GM21423 (cell line): ENCODE data around the gene GRAMD1A.
"Not testable (repeated sequence)": the region's sequence is repeated elsewhere in the genome, so short reads cannot be mapped to it uniquely, and the experiment has no call there.

Experiments
- ATAC-seq: cut with Tn5 transposase; IDR thresholded peaks from one replicate; pipeline ENCODE4 v1.9.1; 2021; ENCODE audit warnings: mild to moderate bottlenecking, moderate library complexity; ENCODE audit not compliant: unreplicated experiment

Gene GRAMD1A

DNA sequence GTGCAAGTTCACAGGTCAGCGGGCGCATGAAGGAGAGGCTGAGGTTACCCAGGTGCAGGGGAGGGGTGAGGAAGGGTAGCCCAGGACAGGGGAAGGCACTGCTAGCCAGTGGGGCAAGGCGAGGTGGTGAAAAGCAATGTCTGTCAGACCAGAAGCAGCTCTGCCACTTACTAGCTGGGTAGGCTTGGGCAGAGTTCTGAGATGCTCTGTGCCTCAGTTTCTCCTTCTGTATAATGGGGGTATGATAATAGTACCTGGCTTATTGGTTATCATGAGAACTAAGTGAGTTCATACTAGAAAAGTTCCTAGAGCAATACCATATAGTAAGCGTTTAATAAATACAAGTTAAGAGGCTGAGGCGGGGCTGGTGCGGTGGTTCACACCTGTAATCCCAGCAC lies 15.8 kb downstream of the GRAMD1A start:
- ATAC-seq, result no peak

DNA sequence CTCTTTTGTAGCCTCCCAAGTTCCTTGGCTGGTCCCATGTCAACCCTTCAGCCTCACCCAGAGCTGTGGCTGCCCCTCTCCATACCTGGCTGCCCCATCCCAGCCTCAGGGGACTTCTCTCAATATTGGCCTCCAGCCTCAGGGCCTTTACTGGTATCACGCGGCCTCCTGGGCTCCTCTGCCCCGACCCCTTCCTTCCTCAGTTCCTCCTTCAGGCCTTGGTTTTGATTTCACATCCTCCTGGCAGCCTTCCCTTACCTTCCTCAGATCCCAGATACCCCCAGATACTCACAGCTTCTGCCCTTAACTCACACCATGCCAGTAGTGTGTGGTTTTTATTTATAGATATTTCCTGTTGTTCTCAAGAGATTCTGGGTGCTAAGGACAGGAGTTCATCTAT lies 17.4 kb downstream of the GRAMD1A start:
- ATAC-seq, result no peak

DNA sequence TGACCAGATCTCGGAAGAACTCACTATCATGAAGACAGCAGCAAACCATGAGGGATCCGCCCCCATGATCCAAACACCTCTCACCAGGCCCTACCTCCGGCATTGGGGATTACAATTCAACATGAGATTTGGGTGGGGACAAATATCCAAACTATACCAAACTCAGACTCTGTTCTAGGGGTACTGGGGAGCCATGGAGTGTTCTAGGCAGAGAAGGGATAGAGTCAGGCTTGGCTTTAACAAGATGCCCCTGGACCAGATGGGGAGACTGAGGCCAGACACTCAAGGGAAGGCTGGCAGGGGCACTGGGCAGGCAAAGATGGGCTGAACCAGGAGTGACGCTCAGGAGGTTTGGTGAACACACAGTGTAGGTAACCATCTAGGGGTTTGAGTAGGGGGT lies 18.3 kb downstream of the GRAMD1A start:
- no peak for ATAC-seq

DNA sequence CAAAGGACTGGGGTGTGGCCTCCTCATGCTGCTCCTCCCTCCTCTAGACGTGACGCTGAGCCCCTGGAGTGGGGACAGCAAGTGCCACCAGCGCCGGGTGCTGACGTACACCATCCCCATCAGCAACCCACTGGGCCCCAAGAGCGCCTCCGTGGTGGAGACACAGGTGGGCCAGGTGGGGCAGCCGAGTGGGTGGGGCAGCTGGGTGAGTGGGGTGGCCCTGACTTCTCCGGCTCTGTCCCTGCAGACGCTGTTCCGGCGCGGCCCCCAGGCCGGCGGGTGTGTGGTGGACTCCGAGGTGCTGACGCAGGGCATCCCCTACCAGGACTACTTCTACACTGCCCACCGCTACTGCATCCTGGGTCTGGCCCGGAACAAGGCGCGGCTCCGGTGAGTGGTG lies 19.0 kb downstream of the GRAMD1A start:
- no peak for ATAC-seq

DNA sequence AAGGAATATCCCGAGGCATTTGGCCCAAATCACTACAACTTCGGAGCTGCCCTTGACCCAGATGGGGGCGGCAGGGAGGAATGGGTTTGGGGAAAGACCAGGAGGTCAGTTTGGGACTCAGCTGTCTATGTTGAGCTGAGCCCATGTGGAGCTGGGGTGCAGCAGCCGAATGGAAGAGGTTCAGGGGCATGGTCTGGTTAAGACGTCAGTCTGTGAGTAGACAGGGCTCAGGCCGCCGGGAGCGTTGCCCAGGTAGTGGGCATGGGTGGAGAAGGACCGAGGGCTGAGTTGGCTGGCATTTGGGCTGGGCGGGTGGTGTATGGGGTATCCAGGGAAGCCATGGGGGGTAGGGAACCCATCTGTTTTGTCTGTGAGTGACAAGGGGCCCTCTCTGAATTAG lies 20.9 kb downstream of the GRAMD1A start:
- no peak for ATAC-seq

DNA sequence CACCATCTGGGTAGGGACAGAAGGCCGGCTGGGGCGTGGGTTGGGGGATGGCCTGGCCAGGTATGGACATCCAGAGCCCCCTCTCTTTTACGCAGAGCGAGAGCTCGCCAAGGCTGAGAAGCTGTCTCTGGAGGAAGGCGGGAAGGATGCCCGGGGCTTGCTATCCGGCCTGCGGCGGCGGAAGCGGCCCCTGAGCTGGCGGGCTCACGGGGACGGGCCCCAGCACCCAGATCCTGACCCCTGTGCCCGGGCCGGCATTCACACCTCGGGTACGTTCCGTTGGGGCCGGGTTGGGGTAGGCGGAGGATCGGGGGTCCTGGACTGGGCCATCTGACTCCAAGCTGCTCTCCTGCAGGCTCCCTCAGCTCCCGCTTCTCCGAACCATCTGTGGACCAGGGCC lies 21.5 kb downstream of the GRAMD1A start:
- ATAC-seq, result no peak

DNA sequence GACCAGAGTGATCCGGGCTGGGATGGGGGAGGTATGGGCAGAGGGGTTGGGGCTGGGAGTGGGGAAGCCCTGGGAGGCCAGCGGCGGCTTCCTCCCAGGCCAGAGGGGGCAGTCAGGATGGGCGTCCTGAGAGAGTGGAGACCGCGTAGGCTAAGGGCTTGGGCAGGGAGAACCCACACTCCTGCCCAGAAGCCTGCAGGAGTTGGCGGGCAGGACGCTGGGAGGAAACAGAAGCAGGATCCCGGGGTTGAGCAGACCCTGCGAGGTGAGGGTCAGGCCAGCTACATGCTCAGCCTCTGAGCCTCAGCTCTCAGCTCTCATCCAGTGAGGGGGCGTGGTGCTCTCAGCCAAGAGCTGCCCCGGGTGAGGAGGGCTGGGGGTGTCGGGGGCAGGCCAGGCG lies 22.3 kb downstream of the GRAMD1A start:
- ATAC-seq, result no peak

DNA sequence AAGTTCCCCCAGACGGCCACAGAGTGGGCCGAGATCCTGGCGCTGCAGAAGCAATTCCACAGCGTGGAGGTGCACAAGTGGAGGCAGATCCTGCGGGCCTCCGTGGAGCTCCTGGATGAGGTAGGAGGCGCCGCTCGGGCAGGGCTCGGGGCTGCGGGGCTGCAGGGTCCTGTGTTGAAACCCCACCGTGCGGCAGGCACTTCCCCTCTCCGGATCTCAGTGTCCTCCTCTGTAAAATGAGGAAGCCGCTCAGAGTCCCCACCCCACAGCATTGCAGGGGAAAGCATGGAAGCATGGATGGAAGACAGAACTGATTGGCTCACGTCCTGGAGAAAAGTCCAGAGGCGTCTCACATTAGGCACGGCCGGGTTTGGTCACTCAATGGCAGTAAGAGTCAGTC lies 23.3 kb downstream of the GRAMD1A start:
- no peak for ATAC-seq

DNA sequence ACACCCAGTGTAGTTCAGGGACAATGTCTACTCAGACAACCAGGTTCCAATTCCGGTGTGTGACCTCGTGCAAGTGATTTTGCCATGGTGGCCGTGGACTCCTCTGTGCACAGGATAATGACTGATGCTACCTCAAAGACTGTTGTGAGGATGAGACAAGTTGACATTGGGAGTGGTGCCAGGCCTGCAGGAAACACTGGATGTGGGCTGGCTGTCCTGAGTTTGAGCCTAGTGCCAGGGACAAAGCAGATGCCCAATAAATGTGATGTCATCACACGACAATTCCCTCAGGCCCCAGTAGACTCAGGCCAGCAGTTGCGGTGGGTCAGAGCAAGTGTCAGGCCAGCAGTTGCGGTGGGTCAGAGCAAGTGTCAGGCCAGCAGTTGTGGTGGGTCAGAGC lies 24.0 kb downstream of the GRAMD1A start:
- no peak for ATAC-seq

DNA sequence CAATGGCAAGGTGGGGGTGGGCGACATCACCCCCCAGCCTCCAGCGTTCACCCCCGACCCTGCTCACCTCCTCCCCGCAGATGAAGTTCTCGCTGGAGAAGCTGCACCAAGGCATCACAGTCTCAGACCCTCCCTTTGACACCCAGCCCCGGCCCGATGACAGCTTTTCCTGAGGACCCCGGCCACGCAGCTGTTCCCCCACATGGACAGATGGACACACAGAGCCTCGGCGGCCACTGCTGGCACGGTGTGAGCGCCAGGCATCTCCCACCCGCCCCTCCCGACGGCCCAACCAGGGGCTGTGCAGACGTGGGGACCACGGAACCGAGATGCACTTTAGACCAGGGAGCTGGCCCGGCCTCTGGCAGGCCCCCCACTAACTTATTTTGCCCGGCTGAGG lies 25.8 kb downstream of the GRAMD1A start:
- ATAC-seq, result no peak

DNA sequence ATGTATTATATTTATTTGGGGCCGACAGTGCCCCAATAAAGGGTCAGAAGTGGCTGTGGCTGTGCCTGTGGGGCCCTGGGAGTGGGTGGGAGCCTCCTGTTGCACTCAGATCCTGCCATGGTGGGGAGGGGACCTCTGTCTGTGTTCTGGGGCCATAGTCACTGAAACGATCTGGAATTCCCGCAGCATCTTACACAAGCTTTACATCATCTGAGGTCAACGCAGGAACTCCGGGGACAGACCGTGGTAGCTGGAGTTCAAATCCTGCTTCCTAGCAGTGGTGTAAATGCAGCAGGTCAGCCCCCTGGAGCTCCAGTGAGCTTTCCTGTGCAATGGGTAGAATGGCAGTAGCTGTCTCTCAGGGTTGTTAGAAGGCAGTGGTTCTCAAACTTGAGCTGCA lies 26.3 kb downstream of the GRAMD1A start:
- ATAC-seq, result no peak

DNA sequence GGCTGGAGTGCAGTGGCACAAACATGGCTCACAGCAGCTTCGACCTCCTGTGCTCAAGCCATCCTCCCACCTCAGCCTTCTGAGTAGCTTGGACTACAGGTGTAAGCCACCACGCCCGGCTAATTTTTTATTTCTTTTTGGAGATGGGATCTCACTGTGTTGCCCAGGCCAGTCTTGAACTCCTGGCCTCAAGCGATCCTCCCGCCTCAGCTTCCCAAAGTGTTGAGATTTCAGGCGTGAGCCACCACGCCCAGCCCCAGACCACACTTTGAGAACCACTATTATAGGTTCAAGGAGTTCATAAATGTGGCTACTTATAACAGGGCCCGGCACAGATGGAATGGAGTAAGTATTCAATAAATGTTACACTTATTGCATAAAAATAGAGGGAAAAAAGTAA lies 26.9 kb downstream of the GRAMD1A start:
- ATAC-seq, result no peak

DNA sequence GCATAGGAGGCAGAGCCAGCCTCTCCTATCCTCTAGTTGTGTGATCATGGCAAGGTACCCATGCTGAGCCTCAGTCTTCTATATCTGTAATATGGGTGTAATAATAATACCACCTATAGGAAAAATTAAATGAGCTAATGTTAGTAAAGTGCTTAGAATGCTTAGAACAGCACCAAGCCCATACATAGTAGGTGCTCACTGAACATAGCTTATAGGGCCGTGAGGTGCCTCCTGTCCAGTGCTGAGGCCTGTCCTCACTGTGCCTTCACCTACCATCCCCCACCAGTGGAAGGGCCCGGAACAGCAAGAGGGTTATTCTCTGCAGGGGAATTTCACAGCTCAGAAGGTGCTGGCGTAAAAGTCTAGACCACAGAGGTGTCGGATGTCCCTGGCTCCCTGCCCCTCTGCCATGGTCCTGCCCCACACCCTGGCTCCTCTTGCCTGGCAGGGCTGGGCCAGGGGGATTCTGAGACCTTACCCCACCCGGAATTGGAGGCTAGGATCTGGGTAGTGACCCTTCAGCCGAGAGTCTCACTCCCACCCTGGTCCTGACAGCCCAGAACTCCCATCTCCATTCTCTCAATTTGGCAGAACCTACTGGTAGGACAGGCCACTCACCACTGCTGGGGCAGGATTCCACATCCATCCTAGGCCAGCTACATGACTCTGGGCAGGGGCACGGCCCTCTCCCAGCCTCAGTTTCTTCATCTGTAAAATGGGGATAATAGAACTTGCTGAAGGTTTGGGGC lies 27.9 kb downstream of the GRAMD1A start:
- ATAC-seq, result no peak

DNA sequence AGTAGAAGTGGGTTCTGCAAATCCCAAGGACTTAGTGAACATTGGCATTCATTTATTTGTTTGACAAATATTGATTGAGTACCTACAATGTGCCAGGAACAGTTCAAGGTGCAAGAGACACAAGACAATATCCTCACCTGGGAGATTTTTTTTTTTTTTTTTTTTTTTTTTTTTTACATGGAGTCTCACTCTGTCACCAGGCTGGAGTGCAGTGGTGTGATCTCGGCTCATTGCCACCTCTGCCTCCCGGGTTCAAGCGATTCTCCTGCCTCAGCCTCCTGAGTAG lies 28.4 kb downstream of the GRAMD1A start:
- not testable (repeated sequence) for ATAC-seq

DNA sequence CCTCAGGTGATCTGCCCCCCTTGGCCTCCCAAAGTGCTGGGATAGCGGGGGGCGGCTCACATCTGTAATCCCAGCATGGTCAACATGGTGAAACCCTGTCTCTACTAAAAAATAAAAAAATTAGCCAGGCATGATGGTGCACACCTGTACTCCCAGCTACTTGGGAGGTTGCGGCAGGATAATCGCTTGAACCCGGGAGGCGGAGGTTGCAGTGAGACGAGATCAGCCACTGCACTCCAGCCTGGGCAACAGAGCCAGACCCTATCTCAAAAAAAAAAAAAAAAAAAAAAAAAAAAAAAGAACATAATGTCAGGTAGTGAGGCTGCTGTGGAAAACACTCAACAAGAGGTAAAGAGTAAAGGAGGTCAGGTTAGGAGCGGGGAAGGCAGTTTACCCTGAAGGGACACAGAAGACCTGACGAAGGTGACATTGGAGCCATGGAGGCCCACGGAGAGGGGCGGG lies 29.2 kb downstream of the GRAMD1A start:
- ATAC-seq, result not testable (repeated sequence)

DNA sequence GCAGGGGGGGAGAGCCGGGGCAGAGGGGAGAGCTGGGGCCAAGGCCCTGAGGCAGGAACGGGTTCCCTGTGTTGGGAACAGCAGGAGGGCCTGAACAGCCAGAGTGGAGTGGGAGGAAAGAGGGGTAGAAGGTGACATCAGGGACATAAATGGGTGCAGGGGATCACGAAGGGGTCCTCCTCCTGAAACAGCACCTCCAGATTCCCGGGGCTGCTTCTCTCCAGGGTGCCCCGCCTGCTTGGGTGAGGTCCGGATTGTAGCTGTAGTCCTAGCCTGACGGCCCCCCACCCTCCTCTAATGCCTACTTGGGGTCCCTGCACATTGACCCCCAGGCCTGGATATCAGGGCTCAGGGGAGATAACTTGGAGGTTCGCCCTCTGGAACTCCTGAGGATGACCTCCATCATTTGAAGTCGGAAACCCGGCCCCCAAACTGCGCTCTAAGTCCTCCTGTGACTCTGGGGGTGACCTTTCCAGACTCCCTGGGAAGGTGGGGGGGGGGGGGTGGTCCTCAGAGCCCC lies 29.7 kb downstream of the GRAMD1A start:
- no peak for ATAC-seq

DNA sequence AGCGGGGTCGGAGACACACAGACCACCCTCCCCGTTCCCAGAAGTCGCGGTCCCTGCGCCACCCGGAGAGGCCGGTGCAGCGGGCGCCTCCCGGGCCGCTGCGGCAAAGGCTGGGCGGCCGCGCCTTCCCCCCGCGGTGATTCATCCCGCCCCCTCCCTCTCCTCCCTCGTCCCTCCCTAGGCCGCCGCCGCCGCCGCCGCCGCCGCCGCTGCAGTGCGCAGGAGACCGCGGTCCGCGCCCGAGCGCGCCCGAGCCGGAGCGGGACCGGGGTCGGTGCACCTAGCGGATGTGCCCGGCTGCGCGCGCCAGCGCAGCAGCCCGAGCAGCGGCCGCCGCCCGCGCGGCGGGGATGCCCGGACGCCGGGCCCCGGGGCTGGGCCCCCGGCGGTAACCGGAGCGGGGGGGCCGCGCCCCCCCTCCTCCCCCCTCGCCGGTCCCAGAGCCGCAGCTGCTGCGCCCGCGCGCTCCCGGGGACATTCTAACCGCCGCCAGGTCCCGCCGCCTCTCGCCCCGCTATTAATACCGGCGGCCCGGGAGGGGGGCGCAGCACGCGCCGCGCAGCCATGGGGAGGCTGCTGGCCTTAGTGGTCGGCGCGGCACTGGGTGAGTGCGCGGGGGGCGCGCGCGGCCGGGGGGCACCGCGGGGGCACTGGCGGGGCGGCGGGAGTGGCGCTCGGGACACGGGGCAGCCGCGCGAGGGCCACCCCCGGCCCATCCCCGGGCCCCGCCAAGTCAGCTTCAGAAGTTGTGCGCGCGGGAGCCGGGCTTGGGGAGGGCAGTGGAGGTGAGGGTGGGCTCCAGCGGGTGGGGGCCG lies 30.3 kb downstream of the GRAMD1A start, which contains the start of gene SCN1B:
Gene SCN1B (plus strand): TSS at position 214 of the 815 bp plus-strand sequence. CDS start 351 bp downstream, at position 565.
- ATAC-seq, result no peak

DNA sequence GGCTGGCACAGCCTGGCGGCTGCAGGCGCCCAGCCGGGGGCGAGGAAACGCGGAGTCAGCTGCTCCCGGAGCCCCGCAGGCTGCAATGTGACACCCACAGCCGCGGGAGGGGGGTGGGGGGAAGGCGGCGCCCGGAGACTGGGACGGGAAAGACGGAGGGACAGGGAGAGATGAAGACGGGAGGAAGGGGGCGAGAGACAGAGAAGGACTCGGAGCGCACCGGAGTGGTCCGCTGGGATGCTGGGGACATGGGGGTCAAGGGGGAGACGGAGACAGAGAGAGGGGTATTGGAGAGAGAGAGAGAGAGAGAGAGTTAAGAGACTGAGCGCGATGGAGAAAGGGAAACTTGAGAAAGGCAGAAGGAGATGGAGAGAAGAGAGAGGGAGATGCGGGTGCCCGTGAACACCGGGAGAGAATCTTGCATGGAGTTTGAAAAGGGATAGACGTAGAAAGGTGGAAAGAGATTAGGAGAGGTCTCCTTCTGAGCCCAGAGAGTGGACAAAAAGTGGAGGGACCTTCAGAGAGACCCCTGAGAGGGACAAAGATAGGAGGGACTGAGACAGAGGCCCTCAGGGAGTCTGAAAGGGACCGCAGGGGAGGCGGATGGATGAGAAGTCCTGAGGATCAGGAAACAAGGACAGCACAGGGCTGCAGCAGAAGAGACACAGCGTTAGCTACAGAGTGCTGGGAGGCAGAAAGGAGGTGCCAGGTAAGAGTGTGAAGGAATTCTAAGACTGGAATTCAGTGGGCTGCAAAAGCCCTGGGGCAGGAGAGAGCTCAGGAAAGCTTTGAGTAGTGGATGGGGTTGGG lies 31.2 kb downstream of the GRAMD1A start:
- no peak for ATAC-seq

DNA sequence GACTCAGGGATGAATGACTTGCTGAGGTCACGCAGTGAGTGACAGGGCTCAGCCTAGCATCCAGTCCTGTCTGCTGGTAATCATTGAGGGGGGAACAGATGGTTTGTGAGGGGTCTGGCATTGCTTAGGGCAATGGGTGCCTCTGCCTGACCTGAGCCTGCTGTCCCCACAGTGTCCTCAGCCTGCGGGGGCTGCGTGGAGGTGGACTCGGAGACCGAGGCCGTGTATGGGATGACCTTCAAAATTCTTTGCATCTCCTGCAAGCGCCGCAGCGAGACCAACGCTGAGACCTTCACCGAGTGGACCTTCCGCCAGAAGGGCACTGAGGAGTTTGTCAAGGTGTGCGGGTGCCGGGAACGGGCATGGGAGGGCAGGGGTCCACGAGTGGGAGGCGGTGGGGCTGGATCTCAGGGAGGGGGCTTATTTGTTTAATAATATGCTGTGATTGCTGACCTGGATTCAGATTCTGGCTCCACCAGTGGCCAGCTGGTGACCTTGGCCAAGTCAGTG lies 32.3 kb downstream of the GRAMD1A start:
- ATAC-seq, result no peak

DNA sequence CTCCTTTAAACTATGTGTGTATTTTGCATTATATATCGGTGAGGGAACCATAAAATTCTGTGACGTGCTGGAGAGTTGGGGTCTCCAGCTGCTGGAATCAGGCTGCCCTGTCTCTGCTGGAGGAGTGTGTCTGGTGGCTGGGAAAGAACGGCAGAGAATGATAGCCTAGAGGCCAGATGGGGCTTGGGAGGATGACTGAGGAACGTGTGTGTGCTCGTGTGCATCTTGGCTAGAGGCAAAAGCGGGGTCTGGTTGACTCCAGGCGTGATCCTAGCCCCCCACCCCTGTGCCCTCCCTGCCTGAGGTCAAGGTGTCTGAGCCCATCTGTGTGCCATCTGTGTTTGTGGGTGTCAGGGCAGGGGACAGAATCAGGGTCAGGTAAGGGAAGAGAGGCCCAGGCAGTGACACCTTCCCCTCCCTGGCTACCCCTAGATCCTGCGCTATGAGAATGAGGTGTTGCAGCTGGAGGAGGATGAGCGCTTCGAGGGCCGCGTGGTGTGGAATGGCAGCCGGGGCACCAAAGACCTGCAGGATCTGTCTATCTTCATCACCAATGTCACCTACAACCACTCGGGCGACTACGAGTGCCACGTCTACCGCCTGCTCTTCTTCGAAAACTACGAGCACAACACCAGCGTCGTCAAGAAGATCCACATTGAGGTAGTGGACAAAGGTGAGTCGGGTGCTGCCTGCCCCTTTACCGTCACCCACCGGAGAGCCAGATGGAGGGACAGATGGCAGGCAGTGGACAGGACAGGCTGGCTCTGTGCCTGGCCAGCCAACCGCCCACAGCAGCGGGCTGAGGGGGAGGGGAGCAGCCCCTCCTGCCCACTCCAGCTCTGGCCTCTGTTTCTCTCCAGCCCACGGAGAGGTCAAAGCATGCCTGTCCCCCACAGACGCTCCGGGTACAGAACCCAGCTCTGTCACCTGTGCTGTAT lies 33.2 kb downstream of the GRAMD1A start:
- ATAC-seq, result no peak
